SK-N-DZ (cell line): Measurements from ENCODE around the gene KCTD16.

ENCODE experiments used
- DNase-seq: peaks from one replicate; pipeline ENCODE4 v3.0.0-alpha.2; 2015; ENCODE audit warnings: low spot score

The KCTD16 gene

GRCh38 chr5:144403058-144403457 lies 232.4 kb downstream of the KCTD16 start:
- DNase-seq: peak; percentile 99

GRCh38 chr5:144403817-144404420 lies 233.2 kb downstream of the KCTD16 start:
- DNase-seq: no peak

GRCh38 chr5:144404672-144405071 lies 234.0 kb downstream of the KCTD16 start:
- DNase-seq: no peak

GRCh38 chr5:144405991-144406390 lies 235.3 kb downstream of the KCTD16 start:
- no peak for DNase-seq

- no peak for DNase-seq
Observed at GRCh38 chr5:144406442-144406841, 235.8 kb downstream of the KCTD16 start.

GRCh38 chr5:144414202-144415029 lies 243.7 kb downstream of the KCTD16 start:
- no peak for DNase-seq

GRCh38 chr5:144416196-144416595 lies 245.5 kb downstream of the KCTD16 start:
- DNase-seq: no peak

- DNase-seq: no peak
Observed at GRCh38 chr5:144418719-144419118, 248.0 kb downstream of the KCTD16 start.

- no peak for DNase-seq
Observed at GRCh38 chr5:144421411-144421810, 250.7 kb downstream of the KCTD16 start.

GRCh38 chr5:144422018-144422727 lies 251.5 kb downstream of the KCTD16 start:
- DNase-seq: peak; percentile 37

- no peak for DNase-seq
Observed at GRCh38 chr5:144427866-144428265, 257.2 kb downstream of the KCTD16 start.

- DNase-seq: no peak
Observed at GRCh38 chr5:144428326-144428725, 257.7 kb downstream of the KCTD16 start.

- no peak for DNase-seq
Observed at GRCh38 chr5:144429405-144429804, 258.7 kb downstream of the KCTD16 start.

GRCh38 chr5:144429905-144430304 lies 259.2 kb downstream of the KCTD16 start:
- DNase-seq: no peak

- DNase-seq: no peak
Observed at GRCh38 chr5:144433140-144433822, 262.6 kb downstream of the KCTD16 start.

GRCh38 chr5:144433893-144434292 lies 263.2 kb downstream of the KCTD16 start:
- no peak for DNase-seq

GRCh38 chr5:144436007-144436406 lies 265.3 kb downstream of the KCTD16 start:
- DNase-seq: no peak

GRCh38 chr5:144438237-144438636 lies 267.6 kb downstream of the KCTD16 start:
- no peak for DNase-seq

- DNase-seq: peak; percentile 71
Observed at GRCh38 chr5:144448457-144448856, 277.8 kb downstream of the KCTD16 start.

- DNase-seq: no peak
Observed at GRCh38 chr5:144451187-144451973, 280.7 kb downstream of the KCTD16 start.

GRCh38 chr5:144453753-144454152 lies 283.1 kb downstream of the KCTD16 start:
- no peak for DNase-seq
